SK-N-SH treated with all-trans-retinoic acid at 6 μM for 48 hours (cell line): ENCODE measurements around the gene CREB3L2.
"Not testable (repeated sequence)": the region's sequence is repeated elsewhere in the genome, so short reads cannot be mapped to it uniquely, and the experiment has no call there.

Experiments used
- ATAC-seq: fragments of 200-7000 bp; cut with Tn5 transposase; 3 replicates; pipeline ENCODE4 v1.9.1; 2020; ENCODE audit warnings: mild to moderate bottlenecking, moderate library complexity
- ARNTL ChIP-seq: fragments of 450-650 bp; formaldehyde crosslinking; IDR thresholded peaks from 2 replicates; pipeline ENCODE4 v1.5.0; 2020; ENCODE audit warnings: low read depth, mild to moderate bottlenecking, moderate library complexity, borderline replicate concordance
- BACH2 ChIP-seq: fragments of 250-450 bp; sonication (Bioruptor Pico); IDR thresholded peaks from 2 replicates; pipeline ENCODE4 v1.9.0; 2021; ENCODE audit warnings: mild to moderate bottlenecking, borderline replicate concordance
- CREB5 ChIP-seq: fragments of 250-450 bp; sonication (Bioruptor Pico); IDR thresholded peaks from 2 replicates; pipeline ENCODE4 v1.5.1; 2020; ENCODE audit warnings: low read depth, mild to moderate bottlenecking, moderate library complexity
- CSDC2 ChIP-seq: fragments of 250-450 bp; sonication (Bioruptor Pico); IDR thresholded peaks from 2 replicates; pipeline ENCODE4 v1.5.0; 2020; ENCODE audit warnings: mild to moderate bottlenecking, moderate library complexity
- CSRNP3 ChIP-seq: fragments of 250-450 bp; sonication (Bioruptor Pico); IDR thresholded peaks from 2 replicates; pipeline ENCODE4 v1.5.1; 2021; ENCODE audit warnings: mild to moderate bottlenecking, moderate library complexity
- ESRRG ChIP-seq: fragments of 250-450 bp; sonication (Bioruptor Pico); IDR thresholded peaks from 2 replicates; pipeline ENCODE4 v1.6.1; 2021; ENCODE audit warnings: mild to moderate bottlenecking
- GLIS3 ChIP-seq: fragments of 250-450 bp; sonication (Bioruptor Pico); IDR thresholded peaks from 2 replicates; pipeline ENCODE4 v1.5.0; 2020; ENCODE audit warnings: mild to moderate bottlenecking, moderate library complexity
- ISL1 ChIP-seq: fragments of 250-450 bp; sonication (Bioruptor Pico); IDR thresholded peaks from 2 replicates; pipeline ENCODE4 v2.1.2; 2022; ENCODE audit warnings: mild to moderate bottlenecking, moderate library complexity
- OSR1 ChIP-seq: fragments of 250-450 bp; sonication (Bioruptor Pico); IDR thresholded peaks from 2 replicates; pipeline ENCODE4 v1.8.0; 2022; ENCODE audit warnings: moderate library complexity, mild to moderate bottlenecking, inconsistent platforms
- PATZ1 ChIP-seq: fragments of 250-450 bp; sonication (Bioruptor Pico); IDR thresholded peaks from 2 replicates; pipeline ENCODE4 v1.8.0; 2020; ENCODE audit warnings: mild to moderate bottlenecking, moderate library complexity, borderline replicate concordance
- PPARA ChIP-seq: fragments of 250-450 bp; sonication (Bioruptor Pico); IDR thresholded peaks from 2 replicates; pipeline ENCODE4 v1.5.0; 2020; ENCODE audit warnings: mild to moderate bottlenecking, borderline replicate concordance
- SNAI2 ChIP-seq: fragments of 250-450 bp; sonication (Bioruptor Pico); IDR thresholded peaks from 2 replicates; pipeline ENCODE4 v1.5.0; 2020; ENCODE audit warnings: mild to moderate bottlenecking, moderate library complexity
- TCF4 ChIP-seq: fragments of 250-450 bp; sonication (Bioruptor Pico); IDR thresholded peaks from 2 replicates; pipeline ENCODE4 v1.8.0; 2021; ENCODE audit warnings: mild to moderate bottlenecking, moderate library complexity, borderline replicate concordance
- TOX ChIP-seq: fragments of 250-450 bp; sonication (Bioruptor Pico); IDR thresholded peaks from 2 replicates; pipeline ENCODE4 v1.8.0; 2021; ENCODE audit warnings: mild to moderate bottlenecking, moderate library complexity, borderline replicate concordance
- TSHZ2 ChIP-seq: fragments of 250-450 bp; sonication (Bioruptor Pico); IDR thresholded peaks from 2 replicates; pipeline ENCODE4 v1.5.0; 2020; ENCODE audit warnings: mild to moderate bottlenecking, moderate library complexity
- ZC3H10 ChIP-seq: fragments of 250-450 bp; sonication (Bioruptor Pico); IDR thresholded peaks from 2 replicates; pipeline ENCODE4 v1.5.1; 2021; ENCODE audit warnings: mild to moderate bottlenecking, moderate library complexity
- ZFP3 ChIP-seq: fragments of 250-450 bp; sonication (Bioruptor Pico); IDR thresholded peaks from 2 replicates; pipeline ENCODE4 v1.5.0; 2020; ENCODE audit warnings: mild to moderate bottlenecking, moderate library complexity
- ZFP30 ChIP-seq: fragments of 450-650 bp; formaldehyde crosslinking; IDR thresholded peaks from 2 replicates; pipeline ENCODE4 v1.5.0; 2022; ENCODE audit warnings: mild to moderate bottlenecking, moderate library complexity
- ZNF565 ChIP-seq: fragments of 450-650 bp; formaldehyde crosslinking; conservative IDR thresholded peaks from 2 replicates; pipeline ENCODE4 v1.5.0; 2020; ENCODE audit warnings: low read depth, mild to moderate bottlenecking, moderate library complexity
- ZNF70 ChIP-seq: fragments of 450-650 bp; formaldehyde crosslinking; IDR thresholded peaks from 2 replicates; pipeline ENCODE4 v1.5.0; 2020; ENCODE audit warnings: mild to moderate bottlenecking, moderate library complexity
- ZNF8 ChIP-seq: fragments of 450-650 bp; formaldehyde crosslinking; IDR thresholded peaks from 2 replicates; pipeline ENCODE4 v1.5.0; 2020; ENCODE audit warnings: mild to moderate bottlenecking, moderate library complexity

CREB3L2 gene

GRCh38 chr7:138044897-138045296, 43.0 kb upstream of the CREB3L2 start:
- no peak for ATAC-seq
- TF ChIP-seq ESRRG (CRISPR knock-in tag): no peak
- TF ChIP-seq TOX (CRISPR knock-in tag): no peak
- no peak for TF ChIP-seq CREB5
- no peak for TF ChIP-seq ISL1 (CRISPR knock-in tag)
- TF ChIP-seq ZC3H10 (CRISPR knock-in tag): no peak
- TF ChIP-seq GLIS3 (CRISPR knock-in tag): no peak
- no peak for TF ChIP-seq ARNTL
- TF ChIP-seq TSHZ2: no peak
- TF ChIP-seq PATZ1 (CRISPR knock-in tag): no peak
- no peak for TF ChIP-seq OSR1 (CRISPR knock-in tag)
- TF ChIP-seq CSDC2 (CRISPR knock-in tag): no peak
- no peak for TF ChIP-seq TCF4 (CRISPR knock-in tag)
- no peak for TF ChIP-seq CSRNP3 (CRISPR knock-in tag)
- no peak for TF ChIP-seq PPARA (CRISPR knock-in tag)

- not testable (repeated sequence) for ATAC-seq
Measured at GRCh38 chr7:138040063-138040462, 38.2 kb upstream of the CREB3L2 start.

- ATAC-seq: no peak
- no peak for TF ChIP-seq TOX (CRISPR knock-in tag)
- no peak for TF ChIP-seq TCF4 (CRISPR knock-in tag)
- TF ChIP-seq ZFP30 (CRISPR knock-in tag): no peak
- TF ChIP-seq, all 23 proteins: peak for 0
Measured at GRCh38 chr7:138036135-138036534, 34.2 kb upstream of the CREB3L2 start.

GRCh38 chr7:138033241-138033640, 31.4 kb upstream of the CREB3L2 start:
- TF ChIP-seq ZC3H10 (CRISPR knock-in tag) (no peak), SNAI2 (no peak)
- TF ChIP-seq, all 23 proteins: peak for 0

GRCh38 chr7:138032770-138033169, 30.9 kb upstream of the CREB3L2 start:
- ATAC-seq: no peak
- TF ChIP-seq PPARA (CRISPR knock-in tag) (no peak), ZFP3 (no peak), GLIS3 (CRISPR knock-in tag) (no peak), BACH2 (no peak), CSRNP3 (CRISPR knock-in tag) (no peak), TCF4 (CRISPR knock-in tag) (no peak), ZNF565 (CRISPR knock-in tag) (no peak), SNAI2 (no peak), ARNTL (no peak), OSR1 (CRISPR knock-in tag) (no peak), ISL1 (CRISPR knock-in tag) (no peak), ZNF8 (CRISPR knock-in tag) (no peak), ESRRG (CRISPR knock-in tag) (no peak), CREB5 (no peak), TSHZ2 (no peak), ZNF70 (CRISPR knock-in tag) (no peak)

More at GRCh38 chr7:138033241-138033640, 31.4 kb upstream of the CREB3L2 start:
- no peak for ATAC-seq
